Endodermal cell (in vitro differentiated cells): ENCODE measurements around the gene SOX1. TPM values are rescaled to one million over a fixed set of nuclear protein-coding genes. Genes with fewer than 3 reads are reported as not detected.

ENCODE experiments used
- DNase-seq: peaks from one replicate; pipeline ENCODE4 v3.0.0-alpha.2; 2017
- H3K27ac ChIP-seq: 2 replicates; pipeline ENCODE4 v1.5.1; 2013; ENCODE audit warnings: mild to moderate bottlenecking, low read depth, low read length, moderate library complexity
- H3K27me3 ChIP-seq: 2 replicates; pipeline ENCODE4 v1.6.1; 2013; ENCODE audit warnings: mild to moderate bottlenecking, low read length, moderate library complexity; ENCODE audit not compliant: insufficient read depth, control insufficient read depth, poor library complexity, severe bottlenecking
- H3K36me3 ChIP-seq: 2 replicates; pipeline ENCODE4 v1.7.0; 2013; ENCODE audit warnings: mild to moderate bottlenecking, low read length, moderate library complexity; ENCODE audit not compliant: control insufficient read depth, insufficient read depth
- H3K4me1 ChIP-seq: one replicate; pipeline ENCODE4 v1.7.0; 2013; ENCODE audit warnings: low read length; ENCODE audit not compliant: control insufficient read depth, insufficient read depth
- H3K4me3 ChIP-seq: 2 replicates; pipeline ENCODE4 v1.5.1; 2013; ENCODE audit warnings: mild to moderate bottlenecking, low read length, moderate library complexity
- H3K9ac ChIP-seq: 2 replicates; pipeline ENCODE4 v1.6.1; 2013; ENCODE audit warnings: mild to moderate bottlenecking, low read length, moderate library complexity; ENCODE audit not compliant: poor library complexity, severe bottlenecking; ENCODE audit errors: extremely low read depth
- H3K9me3 ChIP-seq: 2 replicates; pipeline ENCODE4 v1.6.1; 2013; ENCODE audit warnings: mild to moderate bottlenecking, low read length, moderate library complexity; ENCODE audit not compliant: control insufficient read depth
- H3K27ac Mint-ChIP-seq: 2 replicates; pipeline ENCODE4 v1.8.0; 2020; ENCODE audit warnings: mixed read lengths
- H3K27me3 Mint-ChIP-seq: 2 replicates; pipeline ENCODE4 v1.8.0; 2021; ENCODE audit warnings: mild to moderate bottlenecking, mixed read lengths; ENCODE audit not compliant: insufficient read depth
- H3K36me3 Mint-ChIP-seq: 2 replicates; pipeline ENCODE4 v1.8.0; 2020; ENCODE audit warnings: low read depth, mixed read lengths
- H3K4me1 Mint-ChIP-seq: 2 replicates; pipeline ENCODE4 v1.8.0; 2020; ENCODE audit warnings: mixed read lengths
- H3K4me3 Mint-ChIP-seq: 2 replicates; pipeline ENCODE4 v1.8.0; 2020; ENCODE audit warnings: mild to moderate bottlenecking, moderate library complexity, mixed read lengths
- H3K9me3 Mint-ChIP-seq: 2 replicates; pipeline ENCODE4 v1.8.0; 2020; ENCODE audit warnings: mild to moderate bottlenecking, mixed read lengths
- CTCF ChIP-seq: fragments of 200-600 bp; sonication (generic); conservative IDR thresholded peaks from 2 replicates; pipeline ENCODE4 v1.5.0; 2021; ENCODE audit warnings: antibody characterized with exemption, mild to moderate bottlenecking
- WGBS, 2 experiments: methylation state at CpG; one replicate each; pipeline versions ENCODE4 v1.1.5 to v1.1.7; 2013; ENCODE audit warnings: missing lambda C conversion rate in 2 of 2, mixed read lengths in 1 of 2; ENCODE audit not compliant: insufficient coverage in 1 of 2, insufficient read length in 1 of 2; 5-methylcytosine and 5-hydroxymethylcytosine counted together
- total RNA-seq, 2 donors: library from RNA; stranded (reverse); fragmentation: NEBNext Ultra II Directional in 1 of 2; extraction: Animal tissue kit (Norgen Biotek cat#: 25700) in 1 of 2; gene quantifications; 2 replicates in 1 of 2; 3 replicates in 1 of 2; pipeline ENCODE4 v1.2.1, GENCODE V29; 2021

SOX1 gene
- total RNA-seq, 2 donors from 2014 or later: not detected

GRCh38 chr13:112107289-112107688 is 40.3 kb downstream of the SOX1 start:
- Mint-ChIP-seq H3K27ac (no peak overlapping the region), H3K4me1 (peaks cover 11% of the 10 kb centered on the region), H3K4me3 (no peak overlapping the region), H3K36me3 (no peaks in the 10 kb centered on the region), H3K27me3 (peaks cover 90% of the 10 kb centered on the region), H3K9me3 (no peaks in the 10 kb centered on the region)
- no peak overlapping the region for H3K9ac ChIP-seq
- H3K27ac ChIP-seq: peak overlapping the region; percentile 97
- peaks cover 100% of the 10 kb centered on the region for H3K27me3 ChIP-seq
- no peaks in the 10 kb centered on the region for H3K9me3 ChIP-seq
- H3K4me1 ChIP-seq: peaks cover 12% of the 10 kb centered on the region
- no peak for DNase-seq
- H3K4me3 ChIP-seq: no peak overlapping the region
- no peak for TF ChIP-seq CTCF
- H3K36me3 ChIP-seq: no peaks in the 10 kb centered on the region
- WGBS, 2 experiments: 85 to 89% methylated on average over 17 to 18 of the region's 18 CpGs

- Mint-ChIP-seq H3K9me3 (no peaks in the 10 kb centered on the region), H3K36me3 (no peaks in the 10 kb centered on the region), H3K27me3 (peaks cover 91% of the 10 kb centered on the region), H3K27ac (no peak overlapping the region), H3K4me3 (no peak overlapping the region), H3K4me1 (peaks cover 9% of the 10 kb centered on the region)
- Histone ChIP-seq H3K27ac (no peak overlapping the region), H3K9me3 (no peaks in the 10 kb centered on the region), H3K36me3 (no peaks in the 10 kb centered on the region), H3K4me3 (no peak overlapping the region), H3K4me1 (no peaks in the 10 kb centered on the region), H3K9ac (no peak overlapping the region), H3K27me3 (peaks cover 85% of the 10 kb centered on the region)
- DNase-seq: no peak
- no peak for TF ChIP-seq CTCF
Observed at GRCh38 chr13:112110479-112110878, 43.5 kb downstream of the SOX1 start.

- Histone ChIP-seq H3K27me3 (peaks cover 80% of the 10 kb centered on the region), H3K36me3 (no peaks in the 10 kb centered on the region), H3K27ac (peak overlapping the region; percentile 3), H3K9ac (no peak overlapping the region), H3K9me3 (no peaks in the 10 kb centered on the region), H3K4me3 (no peak overlapping the region), H3K4me1 (no peaks in the 10 kb centered on the region)
- peaks cover 90% of the 10 kb centered on the region for H3K27me3 Mint-ChIP-seq
- no peaks in the 10 kb centered on the region for H3K9me3 Mint-ChIP-seq
- H3K36me3 Mint-ChIP-seq: no peaks in the 10 kb centered on the region
- TF ChIP-seq CTCF: no peak
- peaks cover 3% of the 10 kb centered on the region for H3K4me1 Mint-ChIP-seq
- H3K27ac Mint-ChIP-seq: no peak overlapping the region
- H3K4me3 Mint-ChIP-seq: no peak overlapping the region
- DNase-seq: peak; percentile 17
- 72 to 74% methylated on average over 8 to 9 of the region's 10 CpGs for WGBS, 2 experiments
Observed at GRCh38 chr13:112111239-112111857, 44.4 kb downstream of the SOX1 start.
